HG02763 (cell line): ENCODE measurements around the gene HIVEP2.
A peak's percentile ranks its signal among the peaks of the same experiment; 100 is the strongest.

Experiments used
- ATAC-seq: cut with Tn5 transposase; IDR thresholded peaks from one replicate; pipeline ENCODE4 v1.9.1; 2021; ENCODE audit warnings: mild to moderate bottlenecking, moderate library complexity; ENCODE audit not compliant: unreplicated experiment

The HIVEP2 gene

DNA sequence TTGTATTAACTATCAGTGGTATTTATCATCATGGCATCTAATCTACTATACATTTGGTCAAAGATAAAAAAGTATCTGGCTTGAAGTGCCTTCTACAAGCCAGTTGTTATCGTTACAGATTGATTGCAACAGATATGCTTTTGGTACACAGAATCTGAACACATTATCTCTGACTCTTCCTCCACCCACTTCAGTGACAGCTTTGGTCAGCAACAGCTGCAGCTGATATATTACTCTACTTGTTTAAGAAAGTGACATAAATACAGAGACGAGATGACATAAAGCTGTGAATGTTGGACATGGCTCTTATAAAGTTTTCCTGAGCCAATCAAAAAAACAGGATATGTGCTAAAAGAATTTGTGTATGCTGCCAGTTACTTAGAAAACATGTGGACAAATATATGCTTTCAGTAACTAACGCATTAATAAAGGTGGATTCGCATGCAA lies 77.6 kb downstream of the HIVEP2 start:
- ATAC-seq = no peak

DNA sequence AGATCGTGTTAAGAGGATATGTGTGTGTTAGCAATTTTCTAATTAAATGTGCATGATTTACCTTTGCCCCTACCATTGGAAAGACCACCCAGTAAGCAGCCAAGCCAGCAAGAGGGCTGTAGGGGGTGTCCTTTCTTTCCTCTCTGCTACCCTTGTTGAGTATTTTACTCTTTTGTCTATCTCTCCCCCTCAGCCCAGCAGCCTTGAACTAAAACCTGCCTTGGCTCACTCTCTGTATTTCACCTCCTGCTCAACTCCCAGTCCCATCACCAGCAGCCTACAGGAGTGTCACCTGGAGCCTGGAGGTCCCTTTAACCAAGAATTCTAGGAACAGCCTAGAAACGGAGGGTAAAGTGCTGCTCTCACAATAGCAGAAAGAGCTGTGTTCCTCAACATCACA lies 81.0 kb downstream of the HIVEP2 start:
- no peak for ATAC-seq

DNA sequence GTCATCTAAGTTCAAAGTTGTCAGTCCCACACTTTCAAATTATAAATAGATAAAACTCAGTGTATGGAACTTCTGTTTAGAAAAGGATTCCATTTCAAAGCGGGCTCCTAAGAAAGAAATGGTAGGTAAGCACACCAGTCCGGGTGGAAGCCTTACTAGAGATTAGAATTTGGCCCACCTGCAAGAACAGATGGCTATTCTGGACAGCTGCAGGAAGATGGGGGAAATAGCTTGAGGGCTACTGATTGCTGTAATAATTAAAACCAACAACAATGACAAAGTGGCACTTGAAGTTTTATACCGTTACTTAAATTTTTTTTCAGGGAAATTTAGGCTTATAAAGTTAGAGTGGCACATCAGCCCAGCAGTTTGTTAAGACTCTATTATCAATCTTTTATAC lies 83.3 kb downstream of the HIVEP2 start:
- no peak for ATAC-seq

DNA sequence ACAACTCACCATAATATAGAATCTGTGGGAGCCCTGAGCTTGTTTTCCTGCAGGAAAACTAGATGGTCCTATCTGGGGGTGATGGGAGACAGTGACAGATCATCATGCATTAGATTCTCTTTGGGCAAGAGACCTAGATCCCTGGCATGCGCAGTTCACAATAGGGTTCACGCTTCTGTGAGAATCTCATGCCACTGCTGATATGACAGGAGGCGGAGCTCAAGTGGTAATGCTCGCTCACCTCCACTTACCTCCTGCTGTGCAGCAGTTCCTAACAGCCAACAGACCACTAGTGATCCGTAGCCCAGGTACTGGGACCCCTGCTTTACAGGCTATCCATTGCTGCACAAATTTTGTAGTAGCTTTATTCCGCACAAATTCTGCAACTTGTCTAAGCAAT lies 84.5 kb downstream of the HIVEP2 start:
- ATAC-seq = no peak

DNA sequence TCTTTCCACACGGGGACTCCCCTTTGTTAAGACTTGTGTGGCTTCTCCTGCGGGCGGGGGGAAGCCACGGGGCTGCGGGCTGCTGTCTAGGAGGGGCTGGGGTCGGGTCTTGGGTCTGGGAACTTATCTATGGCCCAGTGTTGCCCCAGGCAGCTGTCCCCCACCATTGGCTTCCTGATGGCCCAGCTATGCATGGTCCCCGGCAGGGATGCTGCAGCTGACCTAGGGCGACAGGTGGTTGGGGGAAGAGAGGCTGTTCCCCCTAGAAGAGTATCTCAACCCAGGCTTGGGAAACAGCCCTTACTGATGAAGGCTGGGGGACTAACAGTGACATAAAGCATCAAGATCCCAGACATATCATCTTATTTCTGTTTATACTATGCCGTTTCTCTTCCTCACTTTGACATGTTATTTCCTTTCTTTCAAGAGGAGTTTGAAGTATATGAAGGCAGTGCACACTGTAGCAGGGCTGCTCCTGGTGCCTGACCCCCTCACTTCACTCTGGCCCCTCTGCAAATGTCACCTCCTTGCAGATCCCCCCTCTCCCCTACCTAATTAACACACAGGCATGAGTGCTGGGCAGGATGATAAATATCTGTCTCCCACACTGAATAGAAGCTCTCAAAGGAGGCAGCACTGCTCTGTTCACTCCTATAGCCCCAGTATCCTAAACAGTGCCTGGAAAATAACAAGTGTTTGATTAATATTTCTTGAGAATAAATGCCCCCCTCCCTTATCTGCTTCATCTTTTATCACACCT lies 87.0 kb downstream of the HIVEP2 start:
- peak; percentile 12 for ATAC-seq

DNA sequence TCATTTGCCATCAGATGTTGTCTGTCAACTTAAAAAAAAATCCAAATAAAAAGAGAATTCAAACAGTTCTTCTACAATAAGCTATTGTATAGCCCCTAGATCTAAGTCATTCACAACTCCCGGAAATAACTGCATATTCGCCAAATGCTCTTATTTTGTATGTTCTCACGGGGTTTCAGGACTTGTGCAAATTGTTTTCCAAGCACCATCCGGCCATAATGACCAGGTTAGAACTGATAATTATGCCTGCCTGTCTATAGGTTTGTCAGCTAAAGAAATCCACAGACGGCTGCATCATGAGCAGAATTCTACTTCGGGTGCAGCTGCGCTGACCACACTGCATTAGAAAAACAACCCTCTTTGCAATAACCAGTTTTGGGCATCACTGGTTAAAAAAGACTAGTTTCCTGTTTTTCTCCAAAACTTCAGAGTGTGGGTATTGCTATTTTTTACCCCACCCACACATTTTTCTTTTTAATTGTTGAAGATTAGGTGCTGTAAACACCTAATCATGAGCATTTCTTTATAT lies 87.7 kb downstream of the HIVEP2 start:
- ATAC-seq = peak; percentile 55

DNA sequence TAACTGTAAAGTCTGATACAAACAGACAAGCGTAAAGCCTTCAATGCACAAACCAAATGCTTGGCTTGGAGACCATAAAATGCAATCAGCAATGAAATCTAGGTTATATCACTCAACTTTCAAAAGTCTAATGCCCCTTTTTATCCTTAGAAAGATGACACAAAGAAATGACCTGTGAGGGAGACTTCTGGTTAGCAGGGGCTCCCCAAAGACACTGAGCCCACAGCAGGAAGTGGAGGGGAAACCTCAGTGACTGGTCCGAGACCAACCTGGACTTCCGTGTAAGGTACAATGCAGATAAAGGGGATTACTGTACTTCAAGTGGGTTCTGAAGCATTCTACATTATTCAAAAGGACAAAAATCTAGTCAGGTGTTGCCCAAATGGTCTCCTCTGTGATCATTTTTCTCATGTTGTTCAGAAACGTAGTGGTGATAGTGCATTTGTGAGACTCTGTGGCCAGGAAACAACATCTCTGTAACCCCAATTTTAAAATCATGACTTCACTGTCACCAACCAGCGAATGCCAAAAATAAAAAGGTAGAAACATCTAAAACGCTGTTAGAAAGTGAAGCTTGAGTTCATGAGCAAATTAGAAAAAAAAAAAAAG lies 88.2 kb downstream of the HIVEP2 start:
- peak; percentile 63 for ATAC-seq

DNA sequence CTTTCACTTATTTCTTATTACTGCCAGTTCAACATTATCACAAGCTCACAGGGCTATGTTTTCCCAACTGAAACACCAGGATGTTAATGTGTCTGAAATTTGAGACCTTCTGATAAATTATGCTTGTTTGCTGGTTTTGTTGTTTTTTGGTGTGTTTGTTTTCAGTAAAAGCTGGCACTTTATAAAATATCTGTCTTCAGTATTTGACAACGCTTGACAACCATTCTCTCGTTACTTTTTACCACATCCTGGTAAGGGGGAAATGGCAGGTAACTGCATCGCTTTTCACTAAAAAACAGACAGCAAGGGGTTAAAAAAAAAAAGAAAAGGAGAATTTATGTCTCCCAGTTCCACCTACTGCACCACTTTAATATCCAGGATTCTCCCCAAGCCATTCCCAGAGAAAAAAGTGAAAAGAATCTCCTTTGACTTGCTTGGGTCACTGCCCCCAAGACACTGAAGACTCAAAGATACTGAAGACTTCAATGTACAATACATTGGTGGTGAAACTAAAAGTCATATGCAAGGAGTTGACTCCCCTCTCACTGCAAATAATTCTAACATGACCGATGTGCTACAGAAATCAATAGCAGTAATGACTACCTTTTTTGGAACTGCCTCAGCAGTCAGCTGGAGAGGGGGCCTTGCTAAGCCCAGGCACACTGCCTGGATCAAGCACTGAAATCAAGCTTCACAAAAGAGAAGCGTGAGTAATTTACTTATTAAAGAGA lies 88.9 kb downstream of the HIVEP2 start:
- ATAC-seq = peak; percentile 11

DNA sequence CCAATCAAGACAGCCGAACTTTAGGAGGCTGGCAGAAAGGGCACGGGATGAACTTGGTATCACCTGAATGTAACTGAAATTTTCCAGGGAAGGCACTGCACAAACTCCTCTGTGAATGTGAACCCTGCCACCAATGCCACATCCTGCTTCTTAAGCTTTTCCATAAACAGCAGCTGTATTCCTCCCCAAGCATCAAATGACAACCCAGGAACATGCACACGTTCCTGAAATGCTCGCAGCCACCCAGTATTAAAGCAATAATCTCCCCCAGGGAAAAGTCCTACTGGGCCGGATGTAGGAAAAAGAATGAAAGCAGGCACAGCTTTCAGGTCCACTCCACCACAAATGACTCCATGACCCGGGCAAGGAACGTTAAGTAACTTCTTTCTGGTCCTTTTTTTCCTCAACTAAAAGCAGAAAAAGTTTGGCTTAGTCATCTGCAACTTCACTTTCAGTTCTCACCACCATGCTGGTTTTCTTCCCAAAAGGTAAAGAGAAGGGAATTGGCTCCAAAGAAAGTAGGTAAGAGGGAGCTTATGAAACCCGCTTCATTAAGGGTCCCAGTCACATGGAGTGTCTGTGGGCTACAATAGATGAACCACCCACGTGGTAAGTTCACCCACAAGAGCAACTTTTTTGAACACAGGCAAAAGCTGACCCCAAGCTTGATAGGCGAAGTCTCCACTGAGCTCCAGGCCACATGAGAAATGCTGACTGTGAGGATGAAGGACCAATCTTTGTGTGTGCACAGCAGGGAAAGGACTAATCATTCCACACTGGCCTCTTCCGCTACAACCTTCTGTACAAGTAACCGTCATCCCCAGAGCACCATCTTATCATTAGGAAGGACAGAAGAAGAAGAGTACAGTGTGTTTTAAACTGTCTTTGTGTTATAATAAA lies 90.1 kb downstream of the HIVEP2 start:
- no peak for ATAC-seq

DNA sequence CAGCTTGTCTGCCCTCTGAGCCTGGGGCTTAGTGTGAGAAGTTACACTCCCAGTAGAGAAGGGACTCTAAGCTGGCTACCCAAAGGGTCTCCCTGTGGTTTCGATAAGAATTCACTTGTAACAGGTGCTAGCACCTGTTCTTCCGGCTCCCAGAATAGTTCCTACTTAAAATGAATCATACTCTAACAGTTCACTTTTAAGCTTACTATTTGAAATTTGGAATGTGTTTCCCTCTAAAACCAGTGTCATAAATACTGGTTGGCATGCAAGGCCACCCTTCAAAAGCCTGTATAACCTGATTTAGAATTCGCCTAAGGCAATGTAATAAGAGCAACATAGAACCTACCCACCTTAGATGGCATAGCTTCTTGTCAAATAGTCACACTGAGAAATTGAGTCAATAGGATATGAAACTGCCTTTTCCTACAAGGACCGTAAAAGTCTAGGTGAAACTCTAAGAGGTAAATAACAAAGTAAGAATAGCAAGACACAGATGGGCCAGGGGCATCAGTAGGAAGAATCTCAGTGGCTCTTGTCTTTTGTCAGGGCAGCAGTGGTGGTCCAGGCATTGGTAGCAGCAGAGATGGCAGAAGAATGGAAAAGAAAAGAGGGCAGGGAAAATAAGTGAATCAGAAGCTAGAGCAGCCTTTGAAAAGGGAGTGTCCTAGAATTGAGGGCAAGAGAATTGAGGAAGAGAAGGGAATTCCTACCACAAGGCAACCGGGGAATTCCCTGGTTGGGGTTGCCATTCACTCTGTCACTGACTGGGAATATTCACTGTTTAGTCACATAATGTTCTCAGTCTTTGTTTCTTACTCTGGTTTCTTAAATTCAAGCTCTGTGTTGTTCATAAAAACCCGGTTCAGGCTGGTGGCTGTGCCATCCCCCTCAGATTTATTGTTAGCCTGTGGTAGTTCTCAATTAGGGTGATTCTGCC lies 91.5 kb downstream of the HIVEP2 start:
- no peak for ATAC-seq

DNA sequence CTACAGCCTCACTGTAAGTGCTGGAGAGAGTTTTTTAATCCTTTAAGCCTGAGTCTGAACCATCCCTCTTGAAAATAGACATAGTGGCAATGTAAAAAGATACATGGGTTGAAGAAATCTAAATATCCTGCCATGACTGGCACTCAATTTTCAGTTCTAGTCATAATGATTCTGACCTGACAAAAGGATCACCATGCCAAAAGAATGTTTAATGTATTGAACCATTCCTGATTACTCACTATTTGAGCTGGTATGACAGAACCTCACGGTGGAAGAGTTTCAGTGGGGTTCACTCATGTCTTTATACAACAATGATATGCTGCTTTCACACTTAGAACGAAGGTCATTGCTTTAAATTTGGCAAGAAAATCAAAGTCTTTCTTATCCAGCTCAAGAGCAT lies 93.4 kb downstream of the HIVEP2 start:
- no peak for ATAC-seq

DNA sequence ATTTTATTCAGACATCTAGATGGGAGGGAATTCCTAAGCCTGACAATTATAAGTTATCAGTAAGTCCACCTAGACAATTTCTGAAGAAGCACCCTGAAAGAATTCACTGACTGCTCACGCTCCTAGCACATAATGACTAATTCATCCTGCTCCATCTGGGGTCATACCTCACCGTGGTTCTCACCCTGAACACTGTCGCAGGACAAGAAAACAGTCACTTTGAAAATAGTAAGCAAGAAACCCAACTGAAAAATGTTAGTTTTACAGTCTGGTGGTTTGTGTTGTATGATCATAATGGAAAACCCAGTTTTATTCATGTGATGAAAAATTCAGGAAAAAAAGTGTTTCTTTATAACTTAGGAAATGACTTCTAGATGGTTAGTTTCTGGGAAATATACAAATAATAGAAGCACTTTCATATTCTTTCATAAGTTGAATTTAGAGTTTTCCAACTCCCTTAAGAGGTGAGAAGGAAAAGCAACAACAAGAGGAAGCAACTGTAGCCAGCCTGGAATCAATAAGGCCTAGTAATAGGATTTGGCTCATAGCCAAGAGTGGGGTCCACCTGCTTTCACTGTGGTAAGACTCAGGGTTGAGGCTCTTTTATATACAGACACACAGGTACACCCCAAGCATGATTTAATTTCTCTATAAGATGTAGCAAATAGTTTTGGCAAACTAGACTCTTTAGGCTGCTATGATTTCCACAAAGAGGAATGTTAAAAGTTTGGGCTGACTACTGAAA lies 94.1 kb downstream of the HIVEP2 start:
- ATAC-seq = no peak

DNA sequence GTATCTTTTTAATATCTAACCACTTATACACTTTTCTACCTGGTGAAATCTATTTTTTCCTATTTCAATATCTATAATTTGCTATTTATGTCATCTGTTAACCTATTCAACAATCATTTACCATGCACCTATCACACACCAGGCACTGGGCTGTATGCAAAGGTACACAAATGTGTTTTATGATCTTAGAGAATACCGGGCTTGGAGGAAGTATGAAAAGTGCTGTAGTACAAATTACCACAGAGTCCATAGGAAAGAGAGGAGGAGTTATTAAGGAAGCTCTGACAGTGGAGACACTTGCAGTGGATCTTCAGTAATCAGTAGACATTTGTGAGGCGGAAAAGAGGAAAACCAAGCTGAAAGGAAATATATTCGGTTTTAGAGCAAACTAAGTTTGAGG lies 96.0 kb downstream of the HIVEP2 start:
- ATAC-seq = no peak

DNA sequence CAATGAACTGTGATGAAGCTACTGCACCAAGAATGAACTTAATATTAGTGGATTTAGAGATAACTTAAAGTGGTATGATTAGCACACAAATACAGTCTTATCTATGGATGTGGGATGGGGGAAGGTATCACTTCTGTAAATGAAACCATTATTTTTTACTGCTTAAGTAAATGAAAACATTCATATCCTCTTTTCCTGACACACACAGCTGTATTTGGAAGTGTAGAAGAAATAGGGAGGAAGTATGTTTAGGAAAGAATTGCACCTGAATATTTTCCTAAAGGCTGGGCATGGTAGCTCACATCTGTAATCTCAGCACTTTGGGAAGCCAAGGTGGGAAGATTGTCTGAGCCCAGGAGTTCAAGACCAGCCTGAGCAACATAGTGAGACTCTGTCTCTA lies 96.8 kb downstream of the HIVEP2 start:
- ATAC-seq = no peak

DNA sequence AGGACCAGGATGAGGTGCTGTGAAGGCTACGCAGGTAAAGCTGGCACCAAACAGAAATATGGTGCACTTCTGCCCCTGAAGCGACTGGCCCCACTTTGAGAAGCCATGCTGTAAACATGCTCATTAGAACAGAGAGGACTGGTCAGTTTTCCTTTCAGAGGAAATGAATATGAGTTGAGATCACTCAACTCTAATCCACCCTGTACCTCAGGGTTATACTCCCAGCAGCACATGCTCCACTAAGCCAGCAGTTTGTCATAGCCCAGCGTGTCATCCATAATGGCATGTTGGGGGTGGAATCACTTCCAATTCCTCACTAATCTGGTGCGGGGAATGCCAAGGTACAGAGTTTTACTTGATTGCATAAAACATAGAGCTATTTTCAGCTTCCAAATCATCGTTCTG lies 98.1 kb downstream of the HIVEP2 start:
- ATAC-seq = no peak

DNA sequence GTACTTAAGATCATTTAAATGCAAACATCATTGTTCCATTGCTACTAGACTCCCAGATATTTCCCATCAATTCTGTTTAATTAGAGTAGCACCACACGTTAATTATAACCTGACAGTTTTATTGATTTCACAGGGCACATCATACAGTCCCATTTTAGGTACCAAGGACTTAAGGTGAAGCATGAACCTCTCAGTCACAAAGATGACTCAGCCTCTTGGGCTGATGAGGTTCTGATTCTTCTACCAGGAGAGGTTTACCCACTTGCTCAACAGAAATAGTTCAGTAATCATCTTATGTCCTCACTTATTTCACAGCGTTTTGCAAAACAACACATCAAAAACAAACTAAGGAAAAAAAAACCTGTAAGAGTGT lies 98.5 kb downstream of the HIVEP2 start:
- ATAC-seq = no peak

DNA sequence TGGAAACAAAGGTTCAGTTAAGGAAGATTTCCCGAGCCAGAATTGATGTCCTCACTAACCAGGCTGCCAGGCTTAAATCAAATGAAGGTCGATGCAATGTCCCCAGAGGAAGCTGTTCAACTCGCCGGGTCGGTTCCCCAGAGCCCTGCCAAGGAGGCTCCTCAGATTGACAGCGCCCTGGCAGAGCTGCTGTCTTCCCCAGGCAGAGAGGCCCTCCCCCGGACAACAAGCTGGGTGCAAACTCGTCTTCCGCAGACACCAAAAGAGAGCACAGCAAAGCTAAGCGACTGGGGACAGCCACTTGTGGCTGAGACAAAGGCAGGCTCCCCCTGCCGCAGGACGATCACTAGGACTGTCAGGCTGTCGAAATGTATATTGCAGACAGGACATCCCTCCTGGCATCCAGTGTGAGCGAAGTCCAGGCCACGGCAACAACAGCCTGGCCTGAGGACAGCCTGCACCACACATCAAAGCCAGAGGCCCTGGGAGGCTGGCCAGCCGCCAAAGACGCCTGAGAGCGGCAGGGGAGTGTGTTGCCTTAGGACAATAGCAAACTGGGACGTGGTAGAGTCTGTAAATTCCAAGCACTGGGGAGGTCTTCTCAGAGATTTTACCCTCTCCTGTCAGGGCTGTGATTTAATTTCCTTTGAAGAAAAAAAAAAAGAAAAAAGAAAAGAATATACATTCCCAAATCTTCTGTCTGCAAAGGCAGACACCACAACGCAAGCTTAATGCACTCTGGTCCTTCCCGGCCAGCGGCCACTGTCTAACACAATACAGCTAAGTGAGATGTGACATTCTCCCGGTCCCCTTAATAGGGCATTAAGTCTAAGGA lies 99.1 kb downstream of the HIVEP2 start:
- no peak for ATAC-seq

DNA sequence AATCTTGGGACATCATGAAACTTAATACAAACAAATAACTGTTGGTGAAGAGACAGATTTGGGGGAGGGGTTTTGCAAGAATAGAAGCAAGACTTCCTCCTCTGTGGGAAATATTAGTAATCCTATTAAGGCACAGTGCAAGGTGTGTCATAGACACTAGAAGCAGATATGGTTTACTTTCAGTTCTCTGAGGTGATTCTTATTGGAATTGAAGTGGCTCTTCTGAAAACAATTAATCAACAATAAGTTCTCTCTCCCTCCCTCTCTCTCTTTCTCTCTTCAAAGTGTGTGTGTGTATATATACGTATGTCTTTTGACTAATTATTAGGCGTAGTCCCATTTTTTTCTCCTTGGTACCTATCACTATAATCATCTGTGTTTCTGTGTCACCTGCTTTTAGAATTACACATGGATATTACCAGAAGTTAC lies 99.8 kb downstream of the HIVEP2 start:
- ATAC-seq = peak; percentile 32
